Measurements from ENCODE around the gene ICAM1. TPM values are rescaled to one million over a fixed set of nuclear protein-coding genes. Genes with fewer than 3 reads are reported as not detected.
A peak's percentile ranks its signal among the peaks of the same experiment; 100 is the strongest.

The ICAM1 gene
- total RNA-seq, 1 donor from 2014 or later, result 6.8 TPM

GRCh38 chr19:10256970-10257615, 13.8 kb upstream of the ICAM1 start:
- no peak overlapping the region for H3K27ac ChIP-seq (ENCODE audit: low read depth, low read length)
- no peak overlapping the region for H3K9ac ChIP-seq (ENCODE audit: low read depth in 1 of 3, low read length in 3 of 3)
- H3K36me3 ChIP-seq (ENCODE audit: control insufficient read depth in 3 of 3, insufficient read depth in 3 of 3, low read length in 3 of 3), result peaks cover 36 to 43% (median 41%) of the 10 kb centered on the region in 3 donors
- H3K4me3 ChIP-seq (ENCODE audit: low read length in 3 of 3), result no peak overlapping the region
- H3K9me3 ChIP-seq (ENCODE audit: control insufficient read depth in 3 of 3, low read length in 3 of 3), result no peaks in the 10 kb centered on the region
- H3K4me1 ChIP-seq (ENCODE audit: control insufficient read depth in 3 of 3, insufficient read depth in 3 of 3, low read length in 3 of 3), result peaks cover 9 to 20% (median 10%) of the 10 kb centered on the region in 3 donors
- no peaks in the 10 kb centered on the region for H3K27me3 ChIP-seq (ENCODE audit: control insufficient read depth in 3 of 3, insufficient read depth in 3 of 3, low read length in 3 of 3)

GRCh38 chr19:10258080-10258710, 12.7 kb upstream of the ICAM1 start:
- Histone ChIP-seq H3K27ac (ENCODE audit: low read depth, low read length) (no peak overlapping the region), H3K9me3 (ENCODE audit: control insufficient read depth in 3 of 3, low read length in 3 of 3) (no peaks in the 10 kb centered on the region), H3K4me1 (ENCODE audit: control insufficient read depth in 3 of 3, insufficient read depth in 3 of 3, low read length in 3 of 3) (peaks cover 0 to 10% (median 2%) of the 10 kb centered on the region in 3 donors), H3K27me3 (ENCODE audit: control insufficient read depth in 3 of 3, insufficient read depth in 3 of 3, low read length in 3 of 3) (no peaks in the 10 kb centered on the region), H3K4me3 (ENCODE audit: low read length in 3 of 3) (no peak overlapping the region), H3K36me3 (ENCODE audit: control insufficient read depth in 3 of 3, insufficient read depth in 3 of 3, low read length in 3 of 3) (peaks cover 36 to 43% (median 41%) of the 10 kb centered on the region in 3 donors), H3K9ac (ENCODE audit: low read depth in 1 of 3, low read length in 3 of 3) (no peak overlapping the region)

- Histone ChIP-seq H3K4me3 (ENCODE audit: low read length in 3 of 3) (no peak overlapping the region), H3K27ac (ENCODE audit: low read depth, low read length) (no peak overlapping the region), H3K4me1 (ENCODE audit: control insufficient read depth in 3 of 3, insufficient read depth in 3 of 3, low read length in 3 of 3) (peaks cover 0 to 7% (median 2%) of the 10 kb centered on the region in 3 donors), H3K9ac (ENCODE audit: low read depth in 1 of 3, low read length in 3 of 3) (peak overlapping the region in 1 of 3 donors; percentile 20), H3K9me3 (ENCODE audit: control insufficient read depth in 3 of 3, low read length in 3 of 3) (no peaks in the 10 kb centered on the region), H3K27me3 (ENCODE audit: control insufficient read depth in 3 of 3, insufficient read depth in 3 of 3, low read length in 3 of 3) (no peaks in the 10 kb centered on the region), H3K36me3 (ENCODE audit: control insufficient read depth in 3 of 3, insufficient read depth in 3 of 3, low read length in 3 of 3) (peaks cover 33 to 36% (median 36%) of the 10 kb centered on the region in 3 donors)
Measured at GRCh38 chr19:10259162-10259905, 11.6 kb upstream of the ICAM1 start.

GRCh38 chr19:10260141-10260584, 10.8 kb upstream of the ICAM1 start:
- H3K4me1 ChIP-seq (ENCODE audit: control insufficient read depth in 3 of 3, insufficient read depth in 3 of 3, low read length in 3 of 3), result peaks cover 0 to 7% (median 2%) of the 10 kb centered on the region in 3 donors
- no peak overlapping the region for H3K27ac ChIP-seq (ENCODE audit: low read depth, low read length)
- H3K36me3 ChIP-seq (ENCODE audit: control insufficient read depth in 3 of 3, insufficient read depth in 3 of 3, low read length in 3 of 3), result peaks cover 26 to 31% (median 28%) of the 10 kb centered on the region in 3 donors
- no peak overlapping the region for H3K9ac ChIP-seq (ENCODE audit: low read depth in 1 of 3, low read length in 3 of 3)
- no peaks in the 10 kb centered on the region for H3K9me3 ChIP-seq (ENCODE audit: control insufficient read depth in 3 of 3, low read length in 3 of 3)
- H3K4me3 ChIP-seq (ENCODE audit: low read length in 3 of 3), result no peak overlapping the region
- no peaks in the 10 kb centered on the region for H3K27me3 ChIP-seq (ENCODE audit: control insufficient read depth in 3 of 3, insufficient read depth in 3 of 3, low read length in 3 of 3)

GRCh38 chr19:10262771-10263170, 8.1 kb upstream of the ICAM1 start:
- H3K9me3 ChIP-seq (ENCODE audit: control insufficient read depth in 3 of 3, low read length in 3 of 3), result no peaks in the 10 kb centered on the region
- H3K9ac ChIP-seq (ENCODE audit: low read depth in 1 of 3, low read length in 3 of 3), result no peak overlapping the region
- H3K36me3 ChIP-seq (ENCODE audit: control insufficient read depth in 3 of 3, insufficient read depth in 3 of 3, low read length in 3 of 3), result peaks cover 9 to 14% (median 11%) of the 10 kb centered on the region in 3 donors
- peaks cover 0 to 7% (median 2%) of the 10 kb centered on the region in 3 donors for H3K4me1 ChIP-seq (ENCODE audit: control insufficient read depth in 3 of 3, insufficient read depth in 3 of 3, low read length in 3 of 3)
- H3K4me3 ChIP-seq (ENCODE audit: low read length in 3 of 3), result no peak overlapping the region
- no peaks in the 10 kb centered on the region for H3K27me3 ChIP-seq (ENCODE audit: control insufficient read depth in 3 of 3, insufficient read depth in 3 of 3, low read length in 3 of 3)
- H3K27ac ChIP-seq (ENCODE audit: low read depth, low read length), result no peak overlapping the region

GRCh38 chr19:10266706-10267105, 4.2 kb upstream of the ICAM1 start:
- H3K9me3 ChIP-seq (ENCODE audit: control insufficient read depth in 3 of 3, low read length in 3 of 3), result no peaks in the 10 kb centered on the region

GRCh38 chr19:10268071-10268470, 2.8 kb upstream of the ICAM1 start:
- H3K4me3 ChIP-seq (ENCODE audit: low read length in 3 of 3), result no peak overlapping the region
- no peaks in the 10 kb centered on the region for H3K36me3 ChIP-seq (ENCODE audit: control insufficient read depth in 3 of 3, insufficient read depth in 3 of 3, low read length in 3 of 3)
- no peaks in the 10 kb centered on the region for H3K9me3 ChIP-seq (ENCODE audit: control insufficient read depth in 3 of 3, low read length in 3 of 3)
- H3K4me1 ChIP-seq (ENCODE audit: control insufficient read depth in 3 of 3, insufficient read depth in 3 of 3, low read length in 3 of 3), result peaks cover 20 to 23% (median 23%) of the 10 kb centered on the region in 3 donors
- peak overlapping the region; percentile 91 for H3K27ac ChIP-seq (ENCODE audit: low read depth, low read length)
- peaks cover 0 to 14% (median 10%) of the 10 kb centered on the region in 3 donors for H3K27me3 ChIP-seq (ENCODE audit: control insufficient read depth in 3 of 3, insufficient read depth in 3 of 3, low read length in 3 of 3)
- peak overlapping the region in 1 of 3 donors; percentile 16 for H3K9ac ChIP-seq (ENCODE audit: low read depth in 1 of 3, low read length in 3 of 3)

More at GRCh38 chr19:10266706-10267105, 4.2 kb upstream of the ICAM1 start:
- Histone ChIP-seq H3K27ac (ENCODE audit: low read depth, low read length) (no peak overlapping the region), H3K27me3 (ENCODE audit: control insufficient read depth in 3 of 3, insufficient read depth in 3 of 3, low read length in 3 of 3) (peaks cover 0 to 14% (median 10%) of the 10 kb centered on the region in 3 donors), H3K4me1 (ENCODE audit: control insufficient read depth in 3 of 3, insufficient read depth in 3 of 3, low read length in 3 of 3) (peaks cover 18 to 20% (median 19%) of the 10 kb centered on the region in 3 donors), H3K9ac (ENCODE audit: low read depth in 1 of 3, low read length in 3 of 3) (no peak overlapping the region), H3K4me3 (ENCODE audit: low read length in 3 of 3) (no peak overlapping the region), H3K36me3 (ENCODE audit: control insufficient read depth in 3 of 3, insufficient read depth in 3 of 3, low read length in 3 of 3) (no peaks in the 10 kb centered on the region)

- Histone ChIP-seq H3K27ac (ENCODE audit: low read depth, low read length) (peak overlapping the region; percentile 91), H3K4me3 (ENCODE audit: low read length in 3 of 3) (peak overlapping the region; percentile 67 to 76 (median 75)), H3K27me3 (ENCODE audit: control insufficient read depth in 3 of 3, insufficient read depth in 3 of 3, low read length in 3 of 3) (peaks cover 0 to 14% (median 10%) of the 10 kb centered on the region in 3 donors), H3K9me3 (ENCODE audit: control insufficient read depth in 3 of 3, low read length in 3 of 3) (no peaks in the 10 kb centered on the region), H3K4me1 (ENCODE audit: control insufficient read depth in 3 of 3, insufficient read depth in 3 of 3, low read length in 3 of 3) (peaks cover 20 to 23% (median 23%) of the 10 kb centered on the region in 3 donors), H3K36me3 (ENCODE audit: control insufficient read depth in 3 of 3, insufficient read depth in 3 of 3, low read length in 3 of 3) (peaks cover 0 to 1% (median under 1%) of the 10 kb centered on the region in 3 donors), H3K9ac (ENCODE audit: low read depth in 1 of 3, low read length in 3 of 3) (peak overlapping the region; percentile 75 to 82 (median 77))
Measured at GRCh38 chr19:10269333-10270179, 1.4 kb upstream of the ICAM1 start.

- Histone ChIP-seq H3K27ac (ENCODE audit: low read depth, low read length) (peak overlapping the region; percentile 91), H3K9ac (ENCODE audit: low read depth in 1 of 3, low read length in 3 of 3) (peak overlapping the region; percentile 75 to 82 (median 77))
Measured at GRCh38 chr19:10270180-10270615, 722 bp upstream of the ICAM1 start.

More at GRCh38 chr19:10270180-10270615, 722 bp upstream of the ICAM1 start:
- peak overlapping the region; percentile 67 to 76 (median 75) for H3K4me3 ChIP-seq (ENCODE audit: low read length in 3 of 3)
- peaks cover 0 to 14% (median 10%) of the 10 kb centered on the region in 3 donors for H3K27me3 ChIP-seq (ENCODE audit: control insufficient read depth in 3 of 3, insufficient read depth in 3 of 3, low read length in 3 of 3)
- H3K4me1 ChIP-seq (ENCODE audit: control insufficient read depth in 3 of 3, insufficient read depth in 3 of 3, low read length in 3 of 3), result peaks cover 20 to 23% (median 23%) of the 10 kb centered on the region in 3 donors
- H3K36me3 ChIP-seq (ENCODE audit: control insufficient read depth in 3 of 3, insufficient read depth in 3 of 3, low read length in 3 of 3), result peaks cover 0 to 8% (median 3%) of the 10 kb centered on the region in 3 donors
- H3K9me3 ChIP-seq (ENCODE audit: control insufficient read depth in 3 of 3, low read length in 3 of 3), result no peaks in the 10 kb centered on the region
